Aorta (tissue), 5 donors: ENCODE measurements around the gene TRAM1L1. TPM values are rescaled to one million over a fixed set of nuclear protein-coding genes. Genes with fewer than 3 reads are reported as not detected.

Experiments
- ATAC-seq: fragments of 200-7000 bp; cut with Tn5 transposase; one replicate; pipeline ENCODE4 v1.9.1; 2022; ENCODE audit warnings: moderate library complexity; ENCODE audit not compliant: low FRiP score
- DNase-seq, 2 donors: peaks; one replicate each; pipeline ENCODE4 v3.0.0-alpha.2; 2020
- H3K27ac ChIP-seq, 2 donors: one replicate each; pipeline ENCODE4 v1.5.1; 2013; ENCODE audit warnings: low read length in 2 of 2, mild to moderate bottlenecking in 2 of 2, moderate library complexity in 2 of 2, control low read depth in 1 of 2, inconsistent platforms in 1 of 2, low read depth in 1 of 2
- H3K27me3 ChIP-seq, 2 donors: one replicate each; pipeline ENCODE4 v1.6.1; 2013; ENCODE audit warnings: control low read depth in 1 of 2, low read length in 1 of 2, mild to moderate bottlenecking in 1 of 2, moderate library complexity in 1 of 2; ENCODE audit not compliant: insufficient read depth in 2 of 2, control insufficient read depth in 1 of 2
- H3K36me3 ChIP-seq, 2 donors: one replicate each; pipeline ENCODE4 v1.6.1; 2013; ENCODE audit warnings: control low read depth in 1 of 2, low read length in 1 of 2, mild to moderate bottlenecking in 1 of 2; ENCODE audit not compliant: insufficient read depth in 2 of 2, control insufficient read depth in 1 of 2
- H3K4me1 ChIP-seq, 2 donors: one replicate each; pipeline ENCODE4 v1.6.1; 2013; ENCODE audit warnings: low read length in 2 of 2, control low read depth in 1 of 2, mild to moderate bottlenecking in 1 of 2, moderate library complexity in 1 of 2; ENCODE audit not compliant: insufficient read depth in 2 of 2, control insufficient read depth in 1 of 2
- H3K4me3 ChIP-seq, 2 donors: one replicate each; pipeline ENCODE4 v1.5.1; 2013; ENCODE audit warnings: low read length in 2 of 2, control low read depth in 1 of 2, mild to moderate bottlenecking in 1 of 2
- H3K9me3 ChIP-seq: one replicate; pipeline ENCODE4 v1.6.1; 2013; ENCODE audit warnings: mild to moderate bottlenecking, low read length; ENCODE audit not compliant: control insufficient read depth
- WGBS, 2 donors: extraction: QIAGEN DNeasy Blood & Tissue Kit; methylation state at CpG; one replicate each; pipeline ENCODE4 v1.1.7; 2013; 5-methylcytosine and 5-hydroxymethylcytosine counted together
- intact Hi-C, 2 donors: fragments of 100-400 bp; cut with DNase I; formaldehyde crosslinking; loops; one replicate each; pipeline versions ENCODE4 v1.14.2 to v1.15.0; 2022
- long read RNA-seq, 2 donors: library from polyadenylated mRNA; unstranded; transcript quantifications; one replicate each; pipeline ENCODE4 v2.0.0, GENCODE V29; 2020 to 2021
- polyA plus RNA-seq, 2 donors: library from polyadenylated mRNA; stranded (reverse); fragments of 200-250 nt; gene quantifications; one replicate each; pipeline ENCODE4 v1.2.3, GENCODE V29; 2013
- total RNA-seq, 2 donors: library from RNA; stranded (reverse); fragmentation: NEBNext Ultra II Directional; extraction: Animal tissue kit (Norgen Biotek cat#: 25700); gene quantifications; one replicate each; pipeline ENCODE4 v1.2.1, GENCODE V29; 2021
- donor health status: healthy with polysubstance abuse.
- donor health status: Bipolar disorder and iron deficiency.
- donor health status: DM: no; HTN: no; CAD: no.
- donor health status: DM: no; HTN: no; CAD: no.
- donor health status: DM: yes; HTN: yes; CAD: no.

The TRAM1L1 gene
- 1 to 10 TPM; 1.0 to 1.3 TPM for total RNA-seq
- 1 to 10 TPM in 1 of 2 donors, not detected in 1; 1.3 TPM for polyA plus RNA-seq
- long read RNA-seq, donor 1, transcript TRAM1L1-201 (1 exons, 2,023 nt) = major isoform, 5 of 5 reads
- long read RNA-seq, donor 1, partial matches to known transcripts = 0 of 5 reads
- long read RNA-seq, donor 1, other reads (novel, unspliced or antisense) = 0 of 5 reads
- long read RNA-seq, donor 2, partial matches to known transcripts = 0 of 3 reads
- long read RNA-seq, donor 2, other reads (novel, unspliced or antisense) = 0 of 3 reads

DNA sequence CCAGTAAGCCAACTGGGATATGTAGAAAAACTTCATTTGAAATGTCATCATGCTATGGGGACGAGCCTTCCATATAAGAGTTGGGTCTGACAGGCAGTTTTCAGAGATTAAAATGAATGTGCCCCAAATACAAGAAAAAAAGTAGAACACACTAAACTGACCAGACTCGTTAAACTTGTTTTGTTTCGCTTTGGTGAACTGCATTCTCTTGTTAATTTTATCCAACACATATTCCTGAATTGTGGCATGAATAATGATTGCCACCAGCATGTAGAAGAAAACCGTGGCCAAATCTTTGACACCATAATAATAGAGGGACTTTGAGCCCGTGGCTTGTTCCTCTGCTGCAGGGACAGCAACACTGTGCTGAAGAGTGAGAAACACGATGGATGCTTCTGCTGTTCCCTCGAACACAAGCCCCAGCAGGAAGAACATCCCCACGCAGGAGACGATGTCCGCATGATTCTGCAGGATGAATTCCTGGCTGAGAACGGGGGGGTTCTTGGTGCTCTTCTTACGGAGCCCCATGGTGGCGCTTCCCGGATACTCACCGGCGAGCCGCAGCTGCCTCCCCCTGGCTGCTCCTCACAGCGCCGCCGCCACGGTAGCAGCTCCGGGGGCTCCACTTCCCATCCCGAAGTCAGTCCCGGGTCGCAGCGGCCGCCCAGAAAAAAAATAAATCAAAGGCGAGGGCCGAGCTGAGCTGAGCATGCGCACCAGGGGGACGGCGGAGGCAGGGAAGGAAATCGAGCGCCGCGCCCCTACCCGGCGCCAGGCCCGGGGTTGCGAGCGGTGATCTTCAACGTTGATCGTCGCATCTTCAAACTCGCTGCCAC lies at the start of gene TRAM1L1:
TSS of gene TRAM1L1 (minus strand) at position 711 of the 836 bp plus-strand sequence. CDS start at position 528, 183 bp downstream.
- WGBS, 2 donors = 2 to 3% methylated on average over 45 of the region's 45 CpGs
- Histone ChIP-seq H3K4me1 (no peaks in the 10 kb centered on the region), H3K9me3 (no peaks in the 10 kb centered on the region), H3K27me3 (no peaks in the 10 kb centered on the region), H3K36me3 (no peaks in the 10 kb centered on the region), H3K27ac (no peak within 1 kb of the TSS), H3K4me3 (peak within 1 kb of the TSS; percentile 48 to 74)
- ATAC-seq = peak; percentile 91
- DNase-seq = peak; percentile 68 to 86
- intact Hi-C loops = no loop called here

DNA sequence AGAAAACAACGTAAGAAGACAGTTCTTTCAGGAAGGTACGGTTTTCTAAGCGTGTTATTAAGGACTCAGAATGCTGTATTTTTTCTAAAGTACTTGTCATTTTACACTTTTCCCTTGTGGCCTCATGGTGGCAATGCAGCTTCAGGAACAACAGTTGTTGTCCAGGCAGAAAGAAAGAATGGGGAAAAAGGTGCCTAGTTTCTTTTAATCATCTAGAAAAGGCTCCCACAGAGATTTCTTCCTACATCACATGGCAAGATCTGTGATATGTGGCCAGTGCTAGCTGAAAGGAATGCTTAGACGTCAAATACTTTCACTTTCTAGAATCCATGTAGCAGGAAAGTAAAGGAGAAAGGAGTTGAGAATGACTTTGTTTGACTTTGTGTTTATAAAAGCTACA lies 49.0 kb upstream of the TRAM1L1 start:
- H3K4me3 ChIP-seq = no peak overlapping the region
- ATAC-seq (no peak), DNase-seq (no peak)
- H3K9me3 ChIP-seq = no peaks in the 10 kb centered on the region
- no peaks in the 10 kb centered on the region for H3K36me3 ChIP-seq
- H3K4me1 ChIP-seq = no peaks in the 10 kb centered on the region
- no peak overlapping the region for H3K27ac ChIP-seq
- intact Hi-C loops = no loop called here
- 1% methylated on average over 4 of the region's 4 CpGs for WGBS, 2 donors
- no peaks in the 10 kb centered on the region for H3K27me3 ChIP-seq

DNA sequence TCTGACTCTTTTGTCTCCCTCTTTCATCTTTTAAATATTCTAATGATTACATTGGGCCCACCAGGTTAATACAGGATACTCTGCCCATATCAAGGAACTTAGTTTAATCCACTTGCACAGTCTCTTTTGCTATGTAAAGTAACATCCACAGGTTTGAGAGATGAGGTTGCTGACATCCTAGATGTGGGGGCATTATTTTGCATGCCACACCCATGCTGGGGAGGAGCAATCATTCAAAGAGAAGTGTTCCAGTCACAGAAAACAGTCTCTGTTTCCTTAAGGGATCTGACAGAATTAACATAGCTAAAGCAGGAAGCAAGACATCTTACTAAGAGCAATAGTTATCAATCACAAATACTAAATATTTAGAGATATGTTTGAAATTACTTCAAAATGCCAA lies 11.5 kb upstream of the TRAM1L1 start:
- intact Hi-C loops = no loop called here
- H3K27me3 ChIP-seq = no peaks in the 10 kb centered on the region
- DNase-seq (no peak), ATAC-seq (no peak)
- no peak overlapping the region for H3K4me3 ChIP-seq
- no peaks in the 10 kb centered on the region for H3K4me1 ChIP-seq
- no peaks in the 10 kb centered on the region for H3K9me3 ChIP-seq
- H3K36me3 ChIP-seq = no peaks in the 10 kb centered on the region
- H3K27ac ChIP-seq = no peak overlapping the region

DNA sequence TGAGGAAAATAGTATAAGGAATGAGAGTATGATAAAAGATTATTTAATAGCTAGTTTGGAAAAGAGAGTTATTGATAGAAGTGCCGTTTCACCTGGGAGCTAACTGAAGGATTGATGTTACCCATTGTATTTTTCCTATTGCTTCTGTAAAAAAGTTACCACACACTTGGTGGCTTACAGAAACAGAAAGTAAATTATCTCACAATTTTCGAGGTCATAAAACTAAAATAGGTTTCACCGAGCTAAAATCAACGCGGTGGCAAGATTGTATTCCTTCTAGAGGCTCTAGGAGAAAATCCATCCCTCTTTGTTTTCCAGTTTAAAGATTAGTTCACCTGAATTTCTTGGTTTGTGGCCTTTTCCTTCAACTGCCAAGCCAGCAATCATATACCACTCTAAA lies 11.1 kb upstream of the TRAM1L1 start:
- 57 to 63% methylated on average over 5 of the region's 5 CpGs for WGBS, 2 donors
- Histone ChIP-seq H3K4me3 (no peak overlapping the region), H3K36me3 (no peaks in the 10 kb centered on the region), H3K9me3 (no peaks in the 10 kb centered on the region), H3K4me1 (no peaks in the 10 kb centered on the region), H3K27ac (no peak overlapping the region), H3K27me3 (no peaks in the 10 kb centered on the region)
- ATAC-seq (no peak), DNase-seq (no peak)
- intact Hi-C loops = no loop called here

DNA sequence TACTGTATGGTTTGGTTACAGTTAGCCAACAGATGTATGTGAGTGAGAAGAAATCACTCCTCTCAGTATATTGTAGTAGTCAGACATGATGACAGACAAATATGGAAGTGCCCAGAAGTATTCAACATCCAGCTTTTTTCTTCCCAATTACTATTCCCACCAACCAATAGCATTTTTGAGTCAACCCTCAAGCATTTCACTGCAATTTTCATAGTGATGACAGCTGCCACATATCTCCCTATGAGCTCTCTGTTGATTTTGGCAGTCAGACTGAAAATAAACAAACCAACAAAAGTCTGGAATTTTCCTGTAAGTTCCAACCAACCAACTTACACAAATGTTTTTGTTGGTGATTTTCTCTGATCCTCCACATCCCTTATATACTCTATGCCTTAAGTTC lies 8.2 kb upstream of the TRAM1L1 start:
- H3K36me3 ChIP-seq = no peaks in the 10 kb centered on the region
- no peaks in the 10 kb centered on the region for H3K4me1 ChIP-seq
- ATAC-seq (no peak), DNase-seq (no peak)
- H3K27me3 ChIP-seq = no peaks in the 10 kb centered on the region
- H3K27ac ChIP-seq = no peak overlapping the region
- H3K4me3 ChIP-seq = no peak overlapping the region
- intact Hi-C loops = no loop called here
- H3K9me3 ChIP-seq = no peaks in the 10 kb centered on the region

DNA sequence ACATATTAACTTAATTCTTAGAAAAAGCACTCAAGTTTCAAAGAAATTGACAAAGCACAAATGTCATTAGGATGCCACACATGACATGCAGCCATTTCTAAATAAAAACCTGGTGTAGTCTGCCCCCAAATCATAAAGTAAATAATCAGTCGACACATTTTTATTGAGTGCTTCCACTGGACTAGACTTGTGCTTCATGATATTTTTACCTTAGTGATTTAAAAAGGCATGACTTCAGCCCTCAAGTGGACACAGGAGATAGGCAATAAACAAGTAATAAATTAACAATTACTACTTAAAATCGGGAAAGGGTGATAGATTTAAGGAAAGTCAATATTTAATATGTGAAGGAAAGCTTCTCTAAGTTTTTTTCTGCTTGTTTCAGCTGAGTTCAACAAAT lies 7.6 kb downstream of the TRAM1L1 start:
- Histone ChIP-seq H3K36me3 (no peaks in the 10 kb centered on the region), H3K4me3 (no peak overlapping the region), H3K27me3 (no peaks in the 10 kb centered on the region), H3K27ac (no peak overlapping the region), H3K9me3 (no peaks in the 10 kb centered on the region), H3K4me1 (no peaks in the 10 kb centered on the region)
- WGBS, 2 donors = 33 to 45% methylated on average over 2 of the region's 2 CpGs
- ATAC-seq (no peak), DNase-seq (no peak)
- intact Hi-C loops = no loop called here

DNA sequence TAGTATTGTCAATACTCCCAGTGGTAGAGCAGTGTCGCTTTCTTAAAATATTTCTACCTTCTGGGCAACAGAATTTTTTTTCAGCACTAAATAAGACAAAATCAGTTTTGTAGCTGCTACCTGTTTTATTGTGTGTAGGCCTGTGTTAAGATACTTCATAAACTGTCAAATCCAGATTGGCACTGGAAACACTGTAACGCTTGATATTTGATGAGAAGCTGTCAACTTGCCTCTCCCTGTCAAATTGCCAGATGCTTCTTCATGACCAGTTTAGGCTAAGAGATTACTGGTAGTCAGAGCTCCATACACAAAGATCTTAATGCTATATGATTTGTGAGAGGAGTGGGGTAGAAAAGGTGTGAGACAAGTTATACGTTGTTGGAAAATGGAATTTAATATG lies 17.3 kb downstream of the TRAM1L1 start:
- H3K36me3 ChIP-seq = no peaks in the 10 kb centered on the region
- intact Hi-C loops = no loop called here
- no peak overlapping the region for H3K27ac ChIP-seq
- H3K4me1 ChIP-seq = no peaks in the 10 kb centered on the region
- no peak for ATAC-seq
- no peak overlapping the region for H3K4me3 ChIP-seq
- 77 to 82% methylated on average over 3 of the region's 3 CpGs for WGBS, 2 donors
- H3K27me3 ChIP-seq = peaks cover 0 to 1% of the 10 kb centered on the region in 2 donors
- DNase-seq = no peak
- no peaks in the 10 kb centered on the region for H3K9me3 ChIP-seq

DNA sequence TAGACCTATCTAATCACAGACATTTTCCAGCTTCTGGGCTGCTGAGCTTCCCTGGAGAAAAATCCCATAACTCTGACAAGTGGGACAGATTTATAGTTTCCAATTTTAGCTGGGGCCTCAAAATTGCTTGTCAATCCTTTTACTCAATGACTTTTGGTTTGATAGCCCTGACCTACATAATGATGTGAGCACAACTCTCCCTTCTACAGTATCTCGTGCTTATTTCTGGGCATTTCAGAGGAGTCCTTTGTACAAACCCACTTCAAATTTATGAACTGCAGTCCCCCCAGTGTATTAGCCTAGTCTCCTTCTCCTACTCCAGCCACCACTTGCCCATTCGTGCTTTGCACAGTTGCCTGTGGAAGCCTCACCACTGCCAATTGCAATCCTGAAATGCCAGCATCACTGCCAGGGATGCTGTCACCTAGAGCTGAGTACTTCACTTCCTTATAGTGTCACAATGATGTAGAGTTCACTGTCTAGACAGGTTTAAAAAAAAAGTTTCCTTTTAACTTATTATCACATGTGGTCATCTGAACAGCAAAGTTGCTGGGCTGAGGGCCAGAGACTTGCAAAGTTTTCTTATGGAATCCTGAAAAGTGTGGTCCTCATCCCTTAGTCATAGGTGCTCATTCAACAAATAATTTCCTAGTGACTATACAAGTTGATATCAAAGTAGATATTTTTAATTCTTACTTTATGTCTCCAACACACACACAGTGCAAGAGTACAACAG lies 21.2 kb downstream of the TRAM1L1 start:
- DNase-seq (no peak), ATAC-seq (no peak)
- Histone ChIP-seq H3K4me1 (no peaks in the 10 kb centered on the region), H3K27ac (no peak overlapping the region), H3K36me3 (no peaks in the 10 kb centered on the region), H3K9me3 (no peaks in the 10 kb centered on the region), H3K4me3 (no peak overlapping the region), H3K27me3 (peaks cover 0 to 2% of the 10 kb centered on the region in 2 donors)
- WGBS, 2 donors = 9% methylated on average over 2 of the region's 2 CpGs
- intact Hi-C loops = no loop called here
